ENCODE data around the gene TSPAN14. TPM values are rescaled to one million over a fixed set of nuclear protein-coding genes. Genes with fewer than 3 reads are reported as not detected.

TSPAN14 gene
- total and polyA plus RNA-seq, 2 of the 13 experiments (the other 11 are each of a cell fraction or from before 2014, with no cell fraction given), result 24.1 to 80.6 TPM

DNA sequence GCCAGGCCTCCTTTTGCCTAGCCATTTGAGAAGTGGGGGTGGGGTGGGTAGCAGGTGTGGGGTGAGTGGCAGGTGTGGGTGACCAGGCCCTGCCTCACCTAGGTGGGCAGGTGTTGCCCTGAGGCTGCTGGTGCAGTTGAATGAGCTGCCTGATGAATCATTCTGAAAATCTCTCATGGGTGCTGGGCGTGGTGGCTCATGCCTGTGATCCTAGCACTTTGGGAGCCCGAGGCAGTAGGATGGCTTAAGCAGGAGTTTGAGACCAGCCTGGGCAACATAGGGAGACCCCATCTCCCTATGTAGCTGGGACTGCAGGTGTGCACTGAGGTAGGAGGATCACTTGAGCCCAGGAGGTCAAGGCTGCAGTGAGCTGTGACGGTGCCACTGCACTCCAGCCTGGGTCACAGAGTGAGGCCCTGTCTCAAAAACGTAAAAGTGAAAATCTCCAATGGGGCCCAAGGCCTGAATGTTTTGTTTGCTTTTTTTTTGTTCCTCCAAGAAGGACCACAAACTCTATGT is 17.7 kb downstream of the TSPAN14 start:
- ChIA-PET POLR2A (interaction anchor here (1.1 to 2.6 kb wide), 4 partner anchors 10 to 33 kb away, joined by 3 to 7 read pairs (median 4); no protein-coding TSS in a partner anchor), CTCF (ENCODE audit: low intra/inter-chr PET ratio, low total read pairs) (no interaction called here)
- Histone ChIP-seq H3K4me2 (ENCODE audit: low read depth, low read length) (no peak overlapping the region), H3K79me2 (ENCODE audit: insufficient read depth, low read length) (peaks cover 97% of the 10 kb centered on the region), H3K27me3 (ENCODE audit: control insufficient read depth in 1 of 2, insufficient read depth in 2 of 2, low read length in 2 of 2) (no peaks in the 10 kb centered on the region), H3K36me3 (replicated peaks in 1 of 2; ENCODE audit: control insufficient read depth in 1 of 2, insufficient read depth in 2 of 2, low read length in 2 of 2) (peaks cover 6 to 46% of the 10 kb centered on the region in 2 experiments), H3K4me1 (ENCODE audit: insufficient read depth, low read length) (peaks cover 82% of the 10 kb centered on the region), H3K27ac (ENCODE audit: extremely low read length, insufficient read depth, low read length) (no peak overlapping the region), H3K9me3 (ENCODE audit: low read length) (no peaks in the 10 kb centered on the region), H3K9ac (ENCODE audit: insufficient read depth, low read depth, low read length) (no peak overlapping the region), H4K20me1 (ENCODE audit: insufficient read depth, low read length) (peaks cover 36% of the 10 kb centered on the region), H2AFZ (ENCODE audit: low read length) (no peak overlapping the region), H3K4me3 (replicated peaks in 1 of 3; ENCODE audit: insufficient read depth in 1 of 3, low read depth in 2 of 3, low read length in 3 of 3) (no peak overlapping the region)
- TF ChIP-seq, protein P1, sequence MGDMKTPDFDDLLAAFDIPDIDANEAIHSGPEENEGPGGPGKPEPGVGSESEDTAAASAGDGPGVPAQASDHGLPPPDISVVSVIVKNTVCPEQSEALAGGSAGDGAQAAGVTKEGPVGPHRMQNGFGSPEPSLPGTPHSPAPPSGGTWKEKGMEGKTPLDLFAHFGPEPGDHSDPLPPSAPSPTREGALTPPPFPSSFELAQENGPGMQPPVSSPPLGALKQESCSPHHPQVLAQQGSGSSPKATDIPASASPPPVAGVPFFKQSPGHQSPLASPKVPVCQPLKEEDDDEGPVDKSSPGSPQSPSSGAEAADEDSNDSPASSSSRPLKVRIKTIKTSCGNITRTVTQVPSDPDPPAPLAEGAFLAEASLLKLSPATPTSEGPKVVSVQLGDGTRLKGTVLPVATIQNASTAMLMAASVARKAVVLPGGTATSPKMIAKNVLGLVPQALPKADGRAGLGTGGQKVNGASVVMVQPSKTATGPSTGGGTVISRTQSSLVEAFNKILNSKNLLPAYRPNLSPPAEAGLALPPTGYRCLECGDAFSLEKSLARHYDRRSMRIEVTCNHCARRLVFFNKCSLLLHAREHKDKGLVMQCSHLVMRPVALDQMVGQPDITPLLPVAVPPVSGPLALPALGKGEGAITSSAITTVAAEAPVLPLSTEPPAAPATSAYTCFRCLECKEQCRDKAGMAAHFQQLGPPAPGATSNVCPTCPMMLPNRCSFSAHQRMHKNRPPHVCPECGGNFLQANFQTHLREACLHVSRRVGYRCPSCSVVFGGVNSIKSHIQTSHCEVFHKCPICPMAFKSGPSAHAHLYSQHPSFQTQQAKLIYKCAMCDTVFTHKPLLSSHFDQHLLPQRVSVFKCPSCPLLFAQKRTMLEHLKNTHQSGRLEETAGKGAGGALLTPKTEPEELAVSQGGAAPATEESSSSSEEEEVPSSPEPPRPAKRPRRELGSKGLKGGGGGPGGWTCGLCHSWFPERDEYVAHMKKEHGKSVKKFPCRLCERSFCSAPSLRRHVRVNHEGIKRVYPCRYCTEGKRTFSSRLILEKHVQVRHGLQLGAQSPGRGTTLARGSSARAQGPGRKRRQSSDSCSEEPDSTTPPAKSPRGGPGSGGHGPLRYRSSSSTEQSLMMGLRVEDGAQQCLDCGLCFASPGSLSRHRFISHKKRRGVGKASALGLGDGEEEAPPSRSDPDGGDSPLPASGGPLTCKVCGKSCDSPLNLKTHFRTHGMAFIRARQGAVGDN (CRISPR knock-in tag; IDR thresholded peaks at IDR 0.05), result peak; percentile 33; the same call in 1 of the 2 replicates
- no peak for TF ChIP-seq TAF15 (IDR thresholded peaks at IDR 0.05; ENCODE audit: low read depth, low read length, poor library complexity, severe bottlenecking)
- no peak for TF ChIP-seq ARNT2 (CRISPR knock-in tag; IDR thresholded peaks at IDR 0.05; ENCODE audit: low read depth)
- peak; percentile 81 for TF ChIP-seq ZNF121 (CRISPR knock-in tag; IDR thresholded peaks at IDR 0.05)
- TF ChIP-seq ZNF205 (CRISPR knock-in tag; IDR thresholded peaks at IDR 0.05), result no peak
- no peak for TF ChIP-seq ZNF460 (CRISPR knock-in tag; IDR thresholded peaks at IDR 0.05; ENCODE audit: borderline replicate concordance)
- TF ChIP-seq ZNF17 (CRISPR knock-in tag; IDR thresholded peaks at IDR 0.05), result no peak
- no peak for TF ChIP-seq AHR (CRISPR knock-in tag; IDR thresholded peaks at IDR 0.05)
- no peak for TF ChIP-seq ZNF3 (CRISPR knock-in tag; IDR thresholded peaks at IDR 0.05)
- WGBS (ENCODE audit: low lambda C conversion rate), result 74% methylated on average over 3 of the region's 4 CpGs
- DNase-seq (ENCODE audit: low spot score) (no peak), FAIRE-seq (no peak), ATAC-seq (no peak)
- intact Hi-C loops (cut with micrococcal nuclease; ENCODE audit: unreplicated experiment), result no loop called here
- no TSS peak for BruUV-seq (replicated peaks)
- in situ Hi-C loops (cut with HindIII; ENCODE audit: extremely low pct_ligation_motif_present, low pct_unique_long_range_greater_than_20kb), result no loop called here
